Thoracic aorta (tissue), 2 donors: Measurements from ENCODE around the gene NPR2. TPM values are rescaled to one million over a fixed set of nuclear protein-coding genes. Genes with fewer than 3 reads are reported as not detected.

Experiments used
- ATAC-seq: fragments of 150-250 bp; one replicate; pipeline ENCODE4 v1.8.0; 2017; ENCODE audit warnings: low read depth; ENCODE audit not compliant: insufficient number of reproducible peaks, low FRiP score
- DNase-seq: peaks from one replicate; pipeline ENCODE4 v3.0.0-alpha.2; 2020; ENCODE audit warnings: low spot score
- H3K27ac ChIP-seq, 2 donors: fragments of 200-600 bp; sonication (generic); 1 replicate in 1 of 2; 2 replicates in 1 of 2; pipeline ENCODE4 v1.5.1; 2016; ENCODE audit warnings: mild to moderate bottlenecking in 2 of 2, moderate library complexity in 2 of 2
- H3K27me3 ChIP-seq: fragments of 200-600 bp; sonication (generic); replicated peaks from 2 replicates; pipeline ENCODE4 v1.6.0; 2016; ENCODE audit warnings: mild to moderate bottlenecking; ENCODE audit not compliant: insufficient read depth
- H3K36me3 ChIP-seq: fragments of 200-600 bp; sonication (generic); one replicate; pipeline ENCODE4 v1.5.1; 2016
- H3K4me1 ChIP-seq, 2 donors: fragments of 200-600 bp; sonication (generic); 1 replicate in 1 of 2; 2 replicates in 1 of 2; pipeline versions ENCODE4 v1.5.1 to v1.6.0; 2016; ENCODE audit warnings: low read depth in 2 of 2, mild to moderate bottlenecking in 1 of 2; ENCODE audit not compliant: control insufficient read depth in 1 of 2
- H3K4me3 ChIP-seq: fragments of 200-600 bp; sonication (generic); 2 replicates; pipeline ENCODE4 v1.5.1; 2016; ENCODE audit warnings: mild to moderate bottlenecking
- H3K9me3 ChIP-seq: fragments of 200-600 bp; sonication (generic); 2 replicates; pipeline ENCODE4 v1.5.1; 2016
- total RNA-seq, 2 donors: library from RNA; depleted of rRNA; stranded (reverse); fragments of >200 nt; gene quantifications; one replicate each; pipeline versions ENCODE4 v1.1.0 to v1.2.3, GENCODE V29; 2016
- TF ChIP-seq, protein P1 (sequence below): fragments of 200-600 bp; sonication (generic); IDR thresholded peaks from one replicate; pipeline ENCODE4 v1.5.1; 2019; ENCODE audit warnings: antibody characterized with exemption

NPR2 gene
- total RNA-seq, 2 donors from 2014 or later: 30.8 to 38.2 TPM

DNA sequence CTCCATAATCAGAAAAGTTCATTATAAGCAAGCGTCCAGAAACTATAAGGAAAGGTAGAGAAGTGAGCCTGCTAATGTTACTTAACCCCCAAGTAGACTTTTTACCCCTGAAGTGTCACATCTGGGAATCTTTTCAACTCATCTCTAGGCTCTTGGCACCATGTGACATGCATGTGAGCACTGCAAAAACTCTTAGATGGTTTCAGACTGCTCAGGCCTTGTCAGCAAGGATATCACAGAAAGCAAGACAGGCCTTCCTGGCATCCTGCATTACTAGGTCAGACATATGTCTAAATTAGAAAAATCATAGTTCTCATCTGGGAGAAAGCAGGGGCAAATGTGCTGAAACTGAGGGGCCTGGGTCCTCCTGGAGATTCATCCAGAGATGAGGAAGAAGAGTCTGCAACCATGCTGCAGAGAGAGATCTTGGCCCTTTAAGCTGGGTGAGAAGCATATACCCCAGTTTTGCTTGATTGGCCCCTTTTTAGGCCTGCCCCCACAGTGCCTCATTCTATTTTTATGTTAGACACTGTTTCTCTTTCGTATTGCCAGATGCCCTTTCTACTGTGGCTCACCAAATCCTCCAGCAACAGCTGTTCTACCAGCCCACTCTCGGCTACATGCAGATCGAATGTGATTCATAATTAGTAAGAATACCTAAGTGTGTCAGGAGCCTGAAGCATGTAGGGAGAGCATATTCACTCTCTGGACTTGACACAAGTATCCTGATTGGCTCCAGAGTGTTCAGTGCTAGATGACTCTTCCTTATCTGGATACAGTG lies 56.6 kb downstream of the NPR2 start:
- H3K4me3 ChIP-seq: no peak overlapping the region
- ATAC-seq (peak; percentile 45), DNase-seq (no peak)
- peak overlapping the region; percentile 23 to 40 for H3K27ac ChIP-seq
- no peaks in the 10 kb centered on the region for H3K9me3 ChIP-seq
- no peaks in the 10 kb centered on the region for H3K36me3 ChIP-seq
- TF ChIP-seq, protein P1, sequence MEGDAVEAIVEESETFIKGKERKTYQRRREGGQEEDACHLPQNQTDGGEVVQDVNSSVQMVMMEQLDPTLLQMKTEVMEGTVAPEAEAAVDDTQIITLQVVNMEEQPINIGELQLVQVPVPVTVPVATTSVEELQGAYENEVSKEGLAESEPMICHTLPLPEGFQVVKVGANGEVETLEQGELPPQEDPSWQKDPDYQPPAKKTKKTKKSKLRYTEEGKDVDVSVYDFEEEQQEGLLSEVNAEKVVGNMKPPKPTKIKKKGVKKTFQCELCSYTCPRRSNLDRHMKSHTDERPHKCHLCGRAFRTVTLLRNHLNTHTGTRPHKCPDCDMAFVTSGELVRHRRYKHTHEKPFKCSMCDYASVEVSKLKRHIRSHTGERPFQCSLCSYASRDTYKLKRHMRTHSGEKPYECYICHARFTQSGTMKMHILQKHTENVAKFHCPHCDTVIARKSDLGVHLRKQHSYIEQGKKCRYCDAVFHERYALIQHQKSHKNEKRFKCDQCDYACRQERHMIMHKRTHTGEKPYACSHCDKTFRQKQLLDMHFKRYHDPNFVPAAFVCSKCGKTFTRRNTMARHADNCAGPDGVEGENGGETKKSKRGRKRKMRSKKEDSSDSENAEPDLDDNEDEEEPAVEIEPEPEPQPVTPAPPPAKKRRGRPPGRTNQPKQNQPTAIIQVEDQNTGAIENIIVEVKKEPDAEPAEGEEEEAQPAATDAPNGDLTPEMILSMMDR: no peak
- peaks cover 20 to 43% of the 10 kb centered on the region in 2 donors for H3K4me1 ChIP-seq
- no peaks in the 10 kb centered on the region for H3K27me3 ChIP-seq

DNA sequence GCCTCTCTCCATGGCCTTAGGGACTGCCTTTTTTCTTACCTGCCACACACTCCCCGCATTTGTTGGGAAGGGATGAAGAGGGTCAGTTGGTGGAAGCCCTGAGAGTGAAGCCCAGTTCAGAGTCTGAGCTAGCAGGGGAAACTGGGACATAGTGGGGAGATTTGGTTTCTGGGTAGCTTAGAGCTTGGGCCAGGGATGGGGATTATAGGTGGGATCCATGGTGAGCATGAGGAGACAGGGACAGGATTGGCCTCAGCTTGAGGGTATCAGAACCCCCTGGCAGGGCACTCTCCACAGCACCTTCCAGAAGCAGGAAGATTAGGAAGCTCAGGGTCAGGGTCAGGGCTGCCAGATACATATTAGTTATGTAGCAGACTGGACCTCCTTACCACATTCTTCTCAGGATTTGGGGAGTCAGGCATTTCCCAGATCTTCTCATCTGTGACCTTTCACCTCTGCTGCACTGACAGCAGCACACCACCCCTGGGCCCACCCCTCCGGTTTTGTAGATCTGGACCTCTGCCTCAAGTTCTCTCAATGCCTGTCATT lies 61.0 kb downstream of the NPR2 start:
- peaks cover 7 to 14% of the 10 kb centered on the region in 2 donors for H3K4me1 ChIP-seq
- no peaks in the 10 kb centered on the region for H3K27me3 ChIP-seq
- peaks cover 4% of the 10 kb centered on the region for H3K36me3 ChIP-seq
- ATAC-seq (no peak), DNase-seq (no peak)
- TF ChIP-seq, protein P1: no peak
- H3K9me3 ChIP-seq: no peaks in the 10 kb centered on the region
- H3K4me3 ChIP-seq: no peak overlapping the region
- no peak overlapping the region for H3K27ac ChIP-seq

DNA sequence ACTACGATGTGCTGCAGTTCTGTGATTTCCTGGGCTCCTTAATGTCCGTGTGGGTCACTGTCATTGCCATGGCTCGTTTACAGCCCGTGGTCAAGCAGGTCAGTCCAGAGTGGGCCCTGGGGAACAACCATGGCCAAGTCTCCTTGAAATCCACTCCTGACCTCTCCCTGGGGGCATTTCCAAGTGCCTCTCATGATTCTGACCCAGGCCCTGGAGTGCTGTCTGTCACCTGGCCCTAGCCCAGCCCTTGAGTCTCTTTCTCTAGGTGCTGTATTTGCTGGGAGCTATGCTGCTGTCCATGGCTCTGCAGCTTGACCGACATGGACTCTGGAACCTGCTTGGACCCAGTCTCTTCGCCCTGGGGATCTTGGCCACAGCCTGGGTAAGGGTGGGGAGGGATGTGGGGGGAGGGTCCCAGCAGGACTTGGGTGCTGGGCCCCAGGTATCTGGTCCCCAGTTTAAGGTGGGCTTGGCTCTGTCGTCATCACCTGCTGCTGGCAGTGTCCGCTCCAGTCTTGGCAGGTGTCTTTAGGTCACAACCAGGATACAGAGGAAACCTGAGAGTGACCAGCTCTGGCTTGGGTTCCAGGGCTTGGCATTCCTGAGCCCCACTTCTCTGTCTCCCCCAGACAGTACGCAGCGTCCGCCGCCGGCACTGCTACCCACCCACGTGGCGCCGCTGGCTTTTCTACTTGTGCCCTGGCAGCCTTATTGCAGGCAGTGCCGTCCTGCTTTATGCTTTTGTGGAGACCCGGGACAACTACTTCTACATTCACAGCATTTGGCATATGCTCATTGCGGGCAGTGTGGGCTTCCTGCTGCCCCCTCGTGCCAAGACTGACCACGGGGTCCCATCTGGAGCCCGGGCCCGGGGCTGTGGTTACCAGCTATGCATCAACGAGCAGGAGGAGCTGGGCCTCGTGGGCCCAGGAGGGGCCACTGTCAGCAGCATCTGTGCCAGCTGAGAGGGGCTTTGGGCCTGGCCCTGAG lies 61.8 kb downstream of the NPR2 start:
- no peaks in the 10 kb centered on the region for H3K9me3 ChIP-seq
- H3K36me3 ChIP-seq: peaks cover 4% of the 10 kb centered on the region
- no peak for DNase-seq
- H3K27ac ChIP-seq: no peak overlapping the region
- no peak for ATAC-seq
- no peaks in the 10 kb centered on the region for H3K27me3 ChIP-seq
- TF ChIP-seq, protein P1: no peak
- H3K4me1 ChIP-seq: peaks cover 1 to 6% of the 10 kb centered on the region in 2 donors
- no peak overlapping the region for H3K4me3 ChIP-seq

- Histone ChIP-seq H3K36me3 (peaks cover 4% of the 10 kb centered on the region), H3K27ac (no peak overlapping the region), H3K9me3 (no peaks in the 10 kb centered on the region), H3K27me3 (no peaks in the 10 kb centered on the region), H3K4me1 (no peaks in the 10 kb centered on the region), H3K4me3 (no peak overlapping the region)
- TF ChIP-seq, protein P1: no peak
- ATAC-seq: no peak
- DNase-seq: no peak
These were observed 62.8 kb downstream of the NPR2 start for GRCh38 chr9:35854091-35854762.
